K562 (cell line): ENCODE measurements around the gene ATP6V0D1. TPM values are rescaled to one million over a fixed set of nuclear protein-coding genes. Genes with fewer than 3 reads are reported as not detected.

ENCODE experiments used
- CBFB ChIP-seq: sonication (generic); formaldehyde crosslinking; IDR thresholded peaks from 2 replicates; pipeline ENCODE4 v1.4.0; 2020; ENCODE audit warnings: mild to moderate bottlenecking, missing genetic modification reagents
- CBX3 ChIP-seq, 2 experiments: IDR thresholded peaks; 1 replicate in 1 of 2; 2 replicates in 1 of 2; pipeline ENCODE4 v1.6.1; 2012; ENCODE audit warnings: inconsistent platforms in 2 of 2, low read length in 2 of 2, borderline replicate concordance in 1 of 2, control low read depth in 1 of 2
- CBX5 ChIP-seq: IDR thresholded peaks from 2 replicates; pipeline ENCODE4 v1.6.1; 2014; ENCODE audit warnings: low read depth, borderline replicate concordance
- DDX20 ChIP-seq: fragments of 450-650 bp; IDR thresholded peaks from 2 replicates; pipeline ENCODE4 v1.6.1; 2016; ENCODE audit warnings: missing genetic modification characterization, low read depth, mild to moderate bottlenecking, missing compliant biosample characterization, moderate library complexity
- FOXA1 ChIP-seq: fragments of 450-650 bp; IDR thresholded peaks from 2 replicates; pipeline ENCODE4 v1.6.1; 2016; ENCODE audit warnings: mild to moderate bottlenecking, borderline replicate concordance
- FOXA3 ChIP-seq, 2 experiments: fragments of 450-650 bp in 1 of 2; sonication (generic) in 1 of 2; formaldehyde crosslinking; IDR thresholded peaks in 1 of 2; conservative IDR thresholded peaks in 1 of 2; 2 replicates each; pipeline versions ENCODE4 v1.4.0 to v1.8.0; 2020 to 2022; ENCODE audit warnings: mild to moderate bottlenecking in 2 of 2, missing genetic modification reagents in 1 of 2
- HCFC1 ChIP-seq: IDR thresholded peaks from 2 replicates; pipeline ENCODE4 v1.6.1; 2012; ENCODE audit warnings: low read depth, low read length, improper control_type of control experiment
- MBD1 ChIP-seq: fragments of 250-450 bp; sonication (Bioruptor Pico); IDR thresholded peaks from 2 replicates; pipeline ENCODE4 v1.8.0; 2022; ENCODE audit warnings: inconsistent platforms
- MCM5 ChIP-seq: fragments of 450-650 bp; IDR thresholded peaks from 2 replicates; pipeline ENCODE4 v1.6.1; 2016; ENCODE audit warnings: low read depth
- MGA ChIP-seq: fragments of 450-650 bp; IDR thresholded peaks from 2 replicates; pipeline ENCODE4 v1.6.1; 2016; ENCODE audit warnings: mild to moderate bottlenecking, moderate library complexity
- PREB ChIP-seq: sonication (generic); formaldehyde crosslinking; IDR thresholded peaks from 2 replicates; pipeline ENCODE4 v1.8.1; 2023; ENCODE audit warnings: mild to moderate bottlenecking, missing genetic modification reagents
- ZNF444 ChIP-seq: fragments of 250-450 bp; sonication (Bioruptor Pico); IDR thresholded peaks from 2 replicates; pipeline ENCODE4 v1.4.0; 2020; ENCODE audit warnings: mild to moderate bottlenecking, moderate library complexity
- polyA plus RNA-seq, 8 experiments: library from polyadenylated mRNA; depleted of rRNA in 4 of 8; stranded (reverse) in 5 of 8; unstranded in 3 of 8; fragments of >200 nt; fragmentation: Nextera tagmentation in 2 of 8; fragmentation: Illumina TruSeq in 1 of 8; extraction: Ambion mirVana in 2 of 8; extraction: Trizol in 1 of 8; gene quantifications; 2 replicates each; pipeline versions ENCODE4 v1.2.1 to v1.2.3, GENCODE V29; 2011 to 2014; ENCODE audit warnings: inconsistent platforms in 1 of 8, missing spikeins in 1 of 8
- total RNA-seq, 7 experiments: library from RNA; depleted of rRNA in 6 of 7; stranded (reverse); fragments of >200 nt in 6 of 7; fragmentation: Illumina TruSeq in 2 of 7; extraction: Trizol in 2 of 7; gene quantifications; 2 replicates each; pipeline versions ENCODE4 v1.2.1 to v1.2.3, GENCODE V29; 2011 to 2021; ENCODE audit warnings: low replicate concordance in 1 of 7

Gene ATP6V0D1
- total and polyA plus RNA-seq, 9 of the 15 experiments (the other 6 are each of a cell fraction or from before 2014, with no cell fraction given) = 23.2 to 69.7 (median 45.6) TPM

- no peak for TF ChIP-seq MGA
- 0 out of 3 replicates have a peak, but pooled peaks of 1 of the 2 experiments have one; percentile 31 for TF ChIP-seq CBX3 (IDR thresholded peaks at IDR 0.05; ENCODE audit: borderline replicate concordance in 1 of 2, low read length in 2 of 2)
- TF ChIP-seq DDX20 (tag) = no peak
- no peak for TF ChIP-seq ZNF444 (CRISPR knock-in tag)
- no peak for TF ChIP-seq HCFC1
- peak; percentile 85; the same call in 1 of the 2 replicates for TF ChIP-seq CBX5
- TF ChIP-seq CBFB (CRISPR knock-in tag) = no peak
- TF ChIP-seq MBD1 (CRISPR knock-in tag) = no peak
- no peak for TF ChIP-seq FOXA3 (CRISPR knock-in tag; conservative IDR thresholded peaks at IDR 0.05 in 1 of 2, IDR thresholded peaks at IDR 0.05 in 1 of 2)
- no peak for TF ChIP-seq FOXA1
- TF ChIP-seq MCM5 = no peak
- TF ChIP-seq PREB (CRISPR knock-in tag) = no peak
These were observed 9.6 kb upstream of the ATP6V0D1 start (continued) for GRCh38 chr16:67490335-67491096.
